Measurements from ENCODE around the gene TMC4. TPM values are rescaled to one million over a fixed set of nuclear protein-coding genes. Genes with fewer than 3 reads are reported as not detected.
"Not testable (repeated sequence)": the region's sequence is repeated elsewhere in the genome, so short reads cannot be mapped to it uniquely, and the experiment has no call there.

TMC4 gene
- total RNA-seq, 3 donors from 2014 or later: 0.48 to 41.6 (median 38.0) TPM

DNA sequence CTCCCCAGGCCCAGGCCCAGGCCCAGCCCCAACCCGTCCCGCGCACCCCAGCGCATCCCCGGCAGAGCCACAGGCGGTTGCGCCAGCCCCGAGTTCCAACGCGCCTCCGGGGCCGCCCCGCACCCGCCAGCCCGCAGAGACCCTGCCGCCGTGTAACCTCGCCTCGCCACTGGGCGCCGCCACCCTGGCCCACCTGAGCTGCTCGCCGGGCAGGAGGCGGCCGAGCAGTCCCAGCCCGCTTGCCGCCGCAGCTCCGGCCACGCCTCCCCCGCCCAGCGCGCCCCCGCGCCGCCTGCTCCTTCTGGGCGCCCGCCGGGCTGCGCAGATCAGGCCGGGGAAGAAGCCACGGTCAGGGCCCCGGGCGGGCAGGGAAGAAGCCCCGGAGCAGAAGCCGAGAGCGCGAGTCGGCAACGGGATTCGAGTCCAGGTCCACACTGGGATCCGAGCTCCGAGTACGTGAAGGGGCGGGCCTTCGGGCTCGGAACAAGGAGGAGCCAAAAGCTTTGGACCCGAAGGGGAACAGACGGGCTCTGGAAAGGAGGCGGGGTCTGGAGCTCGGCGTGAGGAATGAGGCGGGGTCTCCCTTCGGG is 16.3 kb upstream of the TMC4 start, which contains the start of gene MBOAT7:
MBOAT7 (minus strand) TSS at position 436 of the 590 bp plus-strand sequence. CDS start 1,072 bp downstream, outside the sequence.
- H3K4me1 ChIP-seq: peaks cover 0 to 17% of the 10 kb centered on the region in 2 donors
- H3K9me3 ChIP-seq: no peaks in the 10 kb centered on the region
- TF ChIP-seq POLR2AphosphoS5 (IDR thresholded peaks at IDR 0.05) (peak; percentile 33 to 59 (median 44)), POLR2A (IDR thresholded peaks at IDR 0.05) (no peak)
- TF ChIP-seq, protein P1, sequence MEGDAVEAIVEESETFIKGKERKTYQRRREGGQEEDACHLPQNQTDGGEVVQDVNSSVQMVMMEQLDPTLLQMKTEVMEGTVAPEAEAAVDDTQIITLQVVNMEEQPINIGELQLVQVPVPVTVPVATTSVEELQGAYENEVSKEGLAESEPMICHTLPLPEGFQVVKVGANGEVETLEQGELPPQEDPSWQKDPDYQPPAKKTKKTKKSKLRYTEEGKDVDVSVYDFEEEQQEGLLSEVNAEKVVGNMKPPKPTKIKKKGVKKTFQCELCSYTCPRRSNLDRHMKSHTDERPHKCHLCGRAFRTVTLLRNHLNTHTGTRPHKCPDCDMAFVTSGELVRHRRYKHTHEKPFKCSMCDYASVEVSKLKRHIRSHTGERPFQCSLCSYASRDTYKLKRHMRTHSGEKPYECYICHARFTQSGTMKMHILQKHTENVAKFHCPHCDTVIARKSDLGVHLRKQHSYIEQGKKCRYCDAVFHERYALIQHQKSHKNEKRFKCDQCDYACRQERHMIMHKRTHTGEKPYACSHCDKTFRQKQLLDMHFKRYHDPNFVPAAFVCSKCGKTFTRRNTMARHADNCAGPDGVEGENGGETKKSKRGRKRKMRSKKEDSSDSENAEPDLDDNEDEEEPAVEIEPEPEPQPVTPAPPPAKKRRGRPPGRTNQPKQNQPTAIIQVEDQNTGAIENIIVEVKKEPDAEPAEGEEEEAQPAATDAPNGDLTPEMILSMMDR (IDR thresholded peaks at IDR 0.05): peak in 1 of 3 donors; percentile 15
- no peak for DNase-seq (ENCODE audit: low spot score in 2 of 2)
- H3K27ac ChIP-seq: peak within 1 kb of the TSS; percentile 96 to 99
- H3K4me3 ChIP-seq: peak within 1 kb of the TSS; percentile 65 to 93 (median 70)
- intact Hi-C loops (cut with DNase I; ENCODE audit: low total_unique reads): no loop called here
- H3K27me3 ChIP-seq: no peaks in the 10 kb centered on the region
- H3K36me3 ChIP-seq: no peaks in the 10 kb centered on the region

DNA sequence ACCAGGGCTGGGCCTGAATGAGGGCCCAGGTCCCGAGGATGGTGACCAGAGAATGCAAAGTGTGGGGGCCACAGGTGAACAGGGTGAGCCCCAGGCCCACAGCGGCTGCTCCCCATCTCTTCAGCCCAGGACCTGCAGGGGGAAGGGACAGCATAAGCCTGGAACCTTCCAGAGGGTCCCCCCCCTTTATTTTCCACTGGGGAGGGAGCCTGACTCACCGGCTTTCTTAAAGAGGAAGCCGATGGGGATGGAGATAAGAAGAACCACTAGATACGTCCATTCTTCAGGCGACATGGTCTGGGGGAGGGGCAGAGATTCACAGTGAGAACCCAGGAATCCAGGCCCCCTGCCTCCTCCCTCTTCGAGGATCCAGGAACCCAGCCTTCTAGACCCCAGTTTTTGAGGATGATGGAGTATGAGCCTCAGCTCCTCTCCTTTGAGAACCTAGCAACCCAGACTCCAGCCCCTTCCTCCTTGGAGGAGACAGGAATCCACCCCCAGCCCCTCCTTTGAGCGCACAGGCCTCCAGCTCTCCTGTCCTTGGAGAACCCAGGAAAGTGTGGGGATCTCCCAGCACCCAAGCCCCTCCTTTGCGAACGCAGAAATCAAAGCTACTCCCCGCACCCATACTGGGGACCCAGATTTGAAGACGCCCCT is 15.4 kb upstream of the TMC4 start:
- Histone ChIP-seq H3K27me3 (no peaks in the 10 kb centered on the region), H3K4me3 (peak overlapping the region; percentile 65 to 93 (median 70)), H3K4me1 (peaks cover 0 to 17% of the 10 kb centered on the region in 2 donors), H3K36me3 (no peaks in the 10 kb centered on the region), H3K27ac (peak overlapping the region; percentile 96 to 99), H3K9me3 (no peaks in the 10 kb centered on the region)
- DNase-seq (ENCODE audit: low spot score in 2 of 2): no peak
- intact Hi-C loops (cut with DNase I; ENCODE audit: low total_unique reads): no loop called here
- TF ChIP-seq POLR2AphosphoS5 (IDR thresholded peaks at IDR 0.05): no peak
- TF ChIP-seq, protein P1 (IDR thresholded peaks at IDR 0.05): no peak
- no peak for TF ChIP-seq POLR2A (IDR thresholded peaks at IDR 0.05)

DNA sequence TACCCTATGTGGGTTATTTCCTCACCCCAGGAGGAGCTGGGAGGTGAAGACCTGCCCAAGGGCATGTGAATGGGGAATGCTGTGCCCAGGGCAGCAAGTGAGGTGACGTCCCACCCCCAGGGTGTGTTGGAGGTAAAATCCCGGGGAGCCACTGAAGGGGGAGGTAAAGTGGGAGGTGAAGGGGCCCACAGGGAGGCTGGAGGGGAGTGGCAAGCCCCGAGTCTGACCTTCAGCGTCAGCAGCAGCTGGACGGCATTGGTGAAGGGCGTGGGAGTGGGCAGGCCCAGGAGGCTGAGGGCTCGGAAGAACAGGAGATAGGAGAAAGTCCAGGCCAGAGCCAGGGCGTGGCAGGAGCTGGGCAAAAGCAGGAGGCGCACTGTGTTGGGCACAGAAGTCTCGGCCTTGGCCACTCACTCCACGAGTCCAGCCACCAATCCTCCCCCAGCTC is 14.0 kb upstream of the TMC4 start:
- no peak overlapping the region for H3K4me3 ChIP-seq
- intact Hi-C loops (cut with DNase I; ENCODE audit: low total_unique reads): no loop called here
- DNase-seq (ENCODE audit: low spot score in 2 of 2): no peak
- H3K27me3 ChIP-seq: no peaks in the 10 kb centered on the region
- H3K36me3 ChIP-seq: no peaks in the 10 kb centered on the region
- TF ChIP-seq POLR2AphosphoS5 (IDR thresholded peaks at IDR 0.05) (no peak), POLR2A (IDR thresholded peaks at IDR 0.05) (no peak)
- TF ChIP-seq, protein P1 (IDR thresholded peaks at IDR 0.05): no peak
- no peak overlapping the region for H3K27ac ChIP-seq
- no peaks in the 10 kb centered on the region for H3K9me3 ChIP-seq
- peaks cover 0 to 12% of the 10 kb centered on the region in 2 donors for H3K4me1 ChIP-seq

DNA sequence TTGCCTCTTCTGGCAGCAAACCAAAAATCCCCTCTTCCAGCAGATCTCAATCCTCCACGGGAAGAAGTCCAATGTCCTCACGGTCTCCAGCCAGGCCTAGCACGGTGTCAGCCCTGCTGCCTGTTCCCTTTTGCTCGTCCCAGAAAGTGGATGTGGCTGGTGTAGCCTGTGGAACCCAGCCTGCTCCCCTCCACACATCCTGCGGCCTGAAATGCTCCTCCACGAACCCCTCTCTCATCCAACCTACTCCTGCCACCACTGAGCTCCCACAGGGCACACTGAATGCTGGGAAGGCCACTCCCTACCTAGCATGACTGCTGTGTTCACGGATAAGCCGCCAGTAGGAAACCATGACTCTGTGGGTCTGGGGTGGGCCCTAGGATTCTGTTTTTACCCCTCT is 13.4 kb upstream of the TMC4 start:
- no peak overlapping the region for H3K4me3 ChIP-seq
- no peak for DNase-seq (ENCODE audit: low spot score in 2 of 2)
- H3K36me3 ChIP-seq: no peaks in the 10 kb centered on the region
- TF ChIP-seq, protein P1 (IDR thresholded peaks at IDR 0.05): no peak
- TF ChIP-seq POLR2A (IDR thresholded peaks at IDR 0.05): no peak
- TF ChIP-seq POLR2AphosphoS5 (IDR thresholded peaks at IDR 0.05): no peak
- H3K9me3 ChIP-seq: no peaks in the 10 kb centered on the region
- H3K4me1 ChIP-seq: peaks cover 0 to 8% of the 10 kb centered on the region in 2 donors
- H3K27me3 ChIP-seq: no peaks in the 10 kb centered on the region
- no peak overlapping the region for H3K27ac ChIP-seq
- intact Hi-C loops (cut with DNase I; ENCODE audit: low total_unique reads): no loop called here

DNA sequence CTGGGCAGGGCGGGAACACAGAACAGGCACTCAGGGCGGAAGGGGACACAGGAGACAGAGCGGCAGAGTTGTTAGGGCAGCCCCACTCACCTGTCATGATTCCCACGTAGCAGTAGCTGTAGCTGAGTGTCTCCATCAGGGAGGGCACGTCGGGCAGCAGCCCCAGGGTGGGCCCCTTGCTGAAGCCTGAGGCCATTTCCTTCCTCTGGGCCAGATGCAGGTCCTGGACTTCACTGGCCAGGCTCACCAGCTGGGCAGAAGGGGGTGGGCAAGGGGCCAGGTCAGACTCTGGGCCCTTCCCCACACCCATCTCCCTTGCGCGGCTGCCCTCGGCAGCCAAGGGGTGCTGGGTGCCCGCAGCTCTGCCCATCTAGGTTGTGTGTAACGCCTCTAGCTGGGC is 10.5 kb upstream of the TMC4 start:
- intact Hi-C loops (cut with DNase I; ENCODE audit: low total_unique reads): no loop called here
- no peaks in the 10 kb centered on the region for H3K27me3 ChIP-seq
- H3K4me1 ChIP-seq: peaks cover 0 to 5% of the 10 kb centered on the region in 2 donors
- no peaks in the 10 kb centered on the region for H3K36me3 ChIP-seq
- H3K9me3 ChIP-seq: no peaks in the 10 kb centered on the region
- no peak overlapping the region for H3K27ac ChIP-seq
- DNase-seq (ENCODE audit: low spot score in 2 of 2): no peak
- TF ChIP-seq, protein P1 (IDR thresholded peaks at IDR 0.05): no peak
- no peak for TF ChIP-seq POLR2AphosphoS5 (IDR thresholded peaks at IDR 0.05)
- TF ChIP-seq POLR2A (IDR thresholded peaks at IDR 0.05): no peak
- no peak overlapping the region for H3K4me3 ChIP-seq

DNA sequence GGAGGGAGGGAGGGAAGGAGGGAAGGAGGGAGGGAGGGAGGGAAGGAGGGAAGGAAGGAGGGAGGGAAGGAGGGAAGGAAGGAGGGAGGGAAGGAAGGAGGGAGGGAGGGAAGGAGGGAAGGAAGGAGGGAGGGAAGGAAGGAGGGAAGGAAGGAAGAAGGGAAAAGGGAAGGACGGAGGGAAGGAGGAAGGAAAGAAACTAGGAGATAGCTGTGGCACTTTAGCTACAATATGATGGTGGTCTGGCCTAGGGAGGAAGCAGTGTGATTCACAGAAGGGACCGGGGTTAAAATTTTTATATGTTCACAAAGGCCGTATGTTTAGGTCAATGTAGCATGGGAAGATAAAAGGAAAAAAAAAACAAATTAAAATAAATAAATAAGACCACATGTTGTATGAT is 8.9 kb upstream of the TMC4 start:
- DNase-seq (ENCODE audit: low spot score in 2 of 2); H3K36me3 ChIP-seq; H3K4me1 ChIP-seq; H3K27me3 ChIP-seq; H3K9me3 ChIP-seq; intact Hi-C loops (cut with DNase I; ENCODE audit: low total_unique reads); H3K4me3 ChIP-seq; H3K27ac ChIP-seq: not testable (repeated sequence)
